ENCODE data around the gene FTSJ3.

DNA sequence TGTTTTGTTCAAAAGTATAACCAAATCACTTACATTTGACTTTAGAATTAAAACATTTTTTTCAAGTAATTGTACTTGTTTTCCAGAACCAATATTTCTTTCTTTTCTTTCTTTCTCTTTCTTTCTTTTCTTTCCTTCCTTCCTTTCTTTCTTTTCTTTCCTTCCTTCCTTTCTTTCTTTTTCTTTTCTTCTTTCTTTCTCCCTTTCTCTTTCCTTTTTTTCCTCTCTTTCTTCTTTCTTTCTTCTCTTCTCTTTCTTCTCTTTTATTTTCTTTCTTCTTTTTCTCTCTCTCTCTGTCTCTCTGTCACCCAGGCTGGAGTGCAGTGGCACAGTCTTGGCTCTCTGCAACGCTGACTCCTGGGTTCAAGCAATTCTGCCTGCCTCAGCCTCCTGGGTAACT, 26.7 kb downstream of the FTSJ3 start:
- TF ChIP-seq POU2F2 (IDR thresholded peaks at IDR 0.05; ENCODE audit: borderline replicate concordance, low read depth, low read length) (no peak), KAT2A (conservative IDR thresholded peaks at IDR 0.05; ENCODE audit: control insufficient read depth, low read depth, low read length) (no peak), POLR2A (IDR thresholded peaks at IDR 0.05; ENCODE audit: low read depth, low read length) (no peak), GABPA (IDR thresholded peaks at IDR 0.05; ENCODE audit: low read depth) (no peak), EZH2 (IDR thresholded peaks at IDR 0.05; ENCODE audit: borderline replicate concordance, control insufficient read depth, low read depth, low read length) (no peak), SUPT20H (IDR thresholded peaks at IDR 0.05; ENCODE audit: borderline replicate concordance, control insufficient read depth, low read depth, low read length) (no peak), SIX5 (IDR thresholded peaks at IDR 0.05; ENCODE audit: low read depth, low read length, severe bottlenecking) (no peak), MEF2A (IDR thresholded peaks at IDR 0.05; ENCODE audit: insufficient read depth, low read depth, low read length) (no peak)
- TF ChIP-seq, protein P1, sequence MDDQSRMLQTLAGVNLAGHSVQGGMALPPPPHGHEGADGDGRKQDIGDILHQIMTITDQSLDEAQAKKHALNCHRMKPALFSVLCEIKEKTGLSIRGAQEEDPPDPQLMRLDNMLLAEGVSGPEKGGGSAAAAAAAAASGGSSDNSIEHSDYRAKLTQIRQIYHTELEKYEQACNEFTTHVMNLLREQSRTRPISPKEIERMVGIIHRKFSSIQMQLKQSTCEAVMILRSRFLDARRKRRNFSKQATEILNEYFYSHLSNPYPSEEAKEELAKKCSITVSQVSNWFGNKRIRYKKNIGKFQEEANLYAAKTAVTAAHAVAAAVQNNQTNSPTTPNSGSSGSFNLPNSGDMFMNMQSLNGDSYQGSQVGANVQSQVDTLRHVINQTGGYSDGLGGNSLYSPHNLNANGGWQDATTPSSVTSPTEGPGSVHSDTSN (IDR thresholded peaks at IDR 0.05; ENCODE audit: insufficient replicate concordance, low read depth, low read length), result no peak
- TF ChIP-seq, protein P2, sequence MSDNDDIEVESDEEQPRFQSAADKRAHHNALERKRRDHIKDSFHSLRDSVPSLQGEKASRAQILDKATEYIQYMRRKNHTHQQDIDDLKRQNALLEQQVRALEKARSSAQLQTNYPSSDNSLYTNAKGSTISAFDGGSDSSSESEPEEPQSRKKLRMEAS (IDR thresholded peaks at IDR 0.05; ENCODE audit: low read depth, low read length), result no peak
- TF ChIP-seq, protein P3, sequence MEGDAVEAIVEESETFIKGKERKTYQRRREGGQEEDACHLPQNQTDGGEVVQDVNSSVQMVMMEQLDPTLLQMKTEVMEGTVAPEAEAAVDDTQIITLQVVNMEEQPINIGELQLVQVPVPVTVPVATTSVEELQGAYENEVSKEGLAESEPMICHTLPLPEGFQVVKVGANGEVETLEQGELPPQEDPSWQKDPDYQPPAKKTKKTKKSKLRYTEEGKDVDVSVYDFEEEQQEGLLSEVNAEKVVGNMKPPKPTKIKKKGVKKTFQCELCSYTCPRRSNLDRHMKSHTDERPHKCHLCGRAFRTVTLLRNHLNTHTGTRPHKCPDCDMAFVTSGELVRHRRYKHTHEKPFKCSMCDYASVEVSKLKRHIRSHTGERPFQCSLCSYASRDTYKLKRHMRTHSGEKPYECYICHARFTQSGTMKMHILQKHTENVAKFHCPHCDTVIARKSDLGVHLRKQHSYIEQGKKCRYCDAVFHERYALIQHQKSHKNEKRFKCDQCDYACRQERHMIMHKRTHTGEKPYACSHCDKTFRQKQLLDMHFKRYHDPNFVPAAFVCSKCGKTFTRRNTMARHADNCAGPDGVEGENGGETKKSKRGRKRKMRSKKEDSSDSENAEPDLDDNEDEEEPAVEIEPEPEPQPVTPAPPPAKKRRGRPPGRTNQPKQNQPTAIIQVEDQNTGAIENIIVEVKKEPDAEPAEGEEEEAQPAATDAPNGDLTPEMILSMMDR (IDR thresholded peaks at IDR 0.05 in 2 of 3, conservative IDR thresholded peaks at IDR 0.05 in 1 of 3; ENCODE audit: control insufficient read depth in 2 of 3, extremely low read depth in 1 of 3, insufficient read depth in 1 of 3, low read depth in 3 of 3, low read length in 3 of 3), result no peak
- TF ChIP-seq, protein P4, sequence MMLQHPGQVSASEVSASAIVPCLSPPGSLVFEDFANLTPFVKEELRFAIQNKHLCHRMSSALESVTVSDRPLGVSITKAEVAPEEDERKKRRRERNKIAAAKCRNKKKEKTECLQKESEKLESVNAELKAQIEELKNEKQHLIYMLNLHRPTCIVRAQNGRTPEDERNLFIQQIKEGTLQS (IDR thresholded peaks at IDR 0.05; ENCODE audit: borderline replicate concordance, extremely low read depth, low read depth, low read length), result no peak
